MG63 (cell line): ENCODE results near the gene TIMM44. TPM values are rescaled to one million over a fixed set of nuclear protein-coding genes. Genes with fewer than 3 reads are reported as not detected.

Experiments used
- DNase-seq: peaks from one replicate; pipeline ENCODE4 v3.0.0-alpha.2; 2020
- H3K27me3 ChIP-seq: fragments of 250-450 bp; sonication (Bioruptor Pico); 2 replicates; pipeline ENCODE4 v1.5.1; 2020; ENCODE audit warnings: mild to moderate bottlenecking, moderate library complexity
- H3K36me3 ChIP-seq: fragments of 250-450 bp; sonication (Bioruptor Pico); 2 replicates; pipeline ENCODE4 v1.5.1; 2020; ENCODE audit warnings: mild to moderate bottlenecking, moderate library complexity
- H3K4me3 ChIP-seq: fragments of 250-450 bp; sonication (Bioruptor Pico); 2 replicates; pipeline ENCODE4 v1.5.1; 2020; ENCODE audit warnings: mild to moderate bottlenecking, moderate library complexity
- H3K9me3 ChIP-seq: fragments of 250-450 bp; sonication (Bioruptor Pico); 2 replicates; pipeline ENCODE4 v1.5.1; 2020; ENCODE audit warnings: mild to moderate bottlenecking, moderate library complexity
- total RNA-seq: library from RNA; depleted of rRNA; stranded (reverse); fragments of >200 nt; shearing (Covaris generic); gene quantifications from 2 replicates; pipeline ENCODE4 v1.2.3, GENCODE V29; 2014; ENCODE audit warnings: low replicate concordance

The TIMM44 gene
- total RNA-seq, 1 experiment from 2014 or later, result 210 TPM

DNA sequence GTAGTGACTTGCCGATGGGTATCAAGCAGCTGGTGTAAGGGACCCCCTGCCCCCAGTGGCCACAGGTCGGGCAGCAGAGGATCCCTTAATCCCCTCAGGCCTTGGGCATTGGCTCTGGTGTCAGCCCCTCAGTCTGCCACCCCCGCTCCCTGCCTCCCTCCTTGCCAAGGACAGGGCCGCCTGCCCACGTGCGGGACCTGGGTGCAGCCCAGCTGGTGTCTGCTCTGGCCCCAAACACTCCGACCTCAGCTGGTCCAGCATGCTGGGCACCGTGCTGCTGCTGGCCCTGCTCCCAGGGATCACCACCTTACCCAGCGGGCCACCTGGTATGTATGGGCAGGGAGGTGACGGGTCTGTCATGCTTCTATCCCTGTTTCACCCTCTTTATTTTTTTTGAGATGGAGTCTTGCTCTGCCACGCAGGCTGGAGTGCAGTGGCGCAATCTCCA is 28.8 kb downstream of the TIMM44 start, which contains the start of gene TGFBR3L:
Gene TGFBR3L (plus strand): TSS at position 233 of the 448 bp plus-strand sequence.
- Histone ChIP-seq H3K4me3 (no peak within 1 kb of the TSS), H3K36me3 (peaks cover 29% of the 10 kb centered on the region), H3K27me3 (peaks cover 32% of the 10 kb centered on the region), H3K9me3 (no peaks in the 10 kb centered on the region)
- DNase-seq, result peak; percentile 46

DNA sequence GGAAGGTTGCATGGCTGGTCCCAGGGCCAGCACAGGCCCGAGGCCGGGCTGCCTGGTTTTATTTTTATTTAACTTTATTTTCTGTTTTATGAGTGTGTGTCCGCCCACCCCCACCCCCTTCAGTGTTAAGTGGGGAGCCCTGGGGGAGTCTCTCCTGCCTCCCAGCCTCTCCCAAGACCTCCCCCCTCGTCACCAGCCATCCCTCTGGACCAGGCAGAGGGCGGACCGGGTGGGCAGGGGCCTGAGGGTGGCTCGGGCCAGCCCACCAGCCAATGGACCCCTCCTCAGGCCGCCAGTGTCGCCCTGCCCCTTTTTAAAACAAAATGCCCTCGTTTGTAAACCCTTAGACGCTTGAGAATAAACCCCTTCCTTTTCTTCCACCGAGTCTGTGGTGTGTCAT is 29.4 kb downstream of the TIMM44 start:
- H3K4me3 ChIP-seq, result no peak overlapping the region
- H3K27me3 ChIP-seq, result peaks cover 32% of the 10 kb centered on the region
- DNase-seq, result no peak
- H3K36me3 ChIP-seq, result peaks cover 33% of the 10 kb centered on the region
- H3K9me3 ChIP-seq, result no peaks in the 10 kb centered on the region

DNA sequence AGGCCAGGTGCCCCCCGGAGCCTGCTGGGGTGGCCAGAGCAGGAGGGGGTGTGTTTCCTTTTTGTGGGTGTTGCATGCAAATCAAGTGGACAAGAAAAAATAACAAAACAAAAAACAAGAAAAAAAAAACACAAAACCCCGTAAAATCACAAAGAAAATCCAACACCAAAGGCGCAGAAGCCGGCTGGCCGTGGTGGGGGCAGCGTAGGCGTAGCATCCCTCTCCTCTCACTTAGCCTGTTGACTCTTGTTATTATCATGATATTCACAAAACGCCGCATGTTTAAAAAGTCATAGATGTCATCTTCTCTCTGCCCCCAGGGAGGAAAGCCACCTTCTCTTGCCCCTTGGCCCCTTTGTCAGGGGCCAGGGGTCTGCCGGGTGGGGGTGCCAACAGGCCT is 29.8 kb downstream of the TIMM44 start:
- no peak for DNase-seq
- Histone ChIP-seq H3K36me3 (peaks cover 36% of the 10 kb centered on the region), H3K9me3 (no peaks in the 10 kb centered on the region), H3K27me3 (peaks cover 32% of the 10 kb centered on the region), H3K4me3 (no peak overlapping the region)

DNA sequence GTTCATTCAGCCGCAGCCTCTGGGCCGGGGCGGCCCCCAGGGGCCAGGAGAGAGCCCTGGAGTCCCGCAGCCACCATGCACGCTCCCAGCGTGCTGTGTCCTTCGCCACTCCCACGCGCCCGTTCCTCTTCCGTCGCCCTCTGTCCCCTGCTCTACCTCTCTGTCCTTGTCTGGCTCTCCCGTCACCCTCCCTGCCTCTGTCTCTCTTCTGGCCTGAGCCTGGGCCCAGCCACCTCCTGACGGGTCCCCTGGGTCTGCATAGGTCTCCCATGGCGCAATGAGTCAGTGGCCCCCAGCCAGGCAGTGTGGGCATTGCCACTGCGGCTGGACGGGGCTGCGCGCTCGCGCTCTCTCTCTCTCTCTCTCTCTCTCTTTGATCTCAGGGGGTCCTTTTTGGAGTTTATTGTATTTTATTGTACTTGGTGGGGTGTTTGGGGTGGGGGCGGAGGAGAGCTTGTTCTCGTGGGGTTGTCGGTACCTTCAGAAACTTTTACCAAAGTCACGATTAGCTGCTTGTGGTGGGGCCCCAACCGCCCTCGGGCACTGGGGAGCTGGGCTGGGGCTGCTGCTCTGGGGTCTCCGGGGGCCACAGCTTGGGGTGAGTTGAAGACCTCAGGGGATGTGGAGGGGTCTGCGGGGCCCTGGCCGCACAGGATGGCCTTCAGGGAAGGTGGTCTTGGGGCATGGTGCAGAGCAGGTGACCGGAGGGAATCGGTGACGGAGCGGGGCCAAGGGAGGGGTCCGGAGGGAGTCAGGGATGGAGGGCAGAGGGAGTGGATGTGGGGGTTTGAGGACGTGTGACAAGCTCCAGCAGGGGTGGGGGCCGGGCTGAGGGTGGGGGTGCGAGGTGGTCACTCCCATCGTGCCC is 30.5 kb downstream of the TIMM44 start:
- Histone ChIP-seq H3K27me3 (peaks cover 29% of the 10 kb centered on the region), H3K9me3 (no peaks in the 10 kb centered on the region), H3K4me3 (no peak overlapping the region), H3K36me3 (peaks cover 41% of the 10 kb centered on the region)
- DNase-seq, result no peak

DNA sequence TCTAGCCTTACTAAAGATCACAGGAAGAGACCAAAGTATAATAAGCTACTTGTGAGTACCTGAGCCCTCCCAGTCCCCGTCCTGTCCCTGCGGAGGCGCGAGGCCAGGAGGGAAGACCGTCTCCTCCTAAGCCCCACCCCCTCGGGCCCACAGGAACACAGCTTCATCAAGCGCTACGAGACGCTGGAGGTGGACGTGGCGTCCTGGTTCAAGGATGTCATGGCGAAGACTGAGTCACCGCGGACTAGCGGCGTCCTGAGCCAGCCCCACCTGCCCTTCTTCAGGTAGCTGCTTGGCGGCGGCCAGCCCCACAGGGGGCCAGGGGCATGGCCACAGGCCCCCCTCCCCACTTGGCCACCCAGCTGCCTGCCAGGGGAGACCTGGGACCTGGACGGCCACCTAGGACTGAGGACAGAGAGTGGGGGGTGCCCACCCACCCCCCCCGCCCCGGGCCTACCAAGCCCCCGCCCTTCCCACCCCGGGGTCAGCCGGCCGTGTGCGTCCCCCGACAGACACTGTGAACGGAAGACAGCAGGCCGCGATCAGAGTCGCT is 31.2 kb downstream of the TIMM44 start:
- H3K4me3 ChIP-seq, result no peak overlapping the region
- H3K27me3 ChIP-seq, result peaks cover 26% of the 10 kb centered on the region
- H3K36me3 ChIP-seq, result peaks cover 47% of the 10 kb centered on the region
- DNase-seq, result no peak
- no peaks in the 10 kb centered on the region for H3K9me3 ChIP-seq

DNA sequence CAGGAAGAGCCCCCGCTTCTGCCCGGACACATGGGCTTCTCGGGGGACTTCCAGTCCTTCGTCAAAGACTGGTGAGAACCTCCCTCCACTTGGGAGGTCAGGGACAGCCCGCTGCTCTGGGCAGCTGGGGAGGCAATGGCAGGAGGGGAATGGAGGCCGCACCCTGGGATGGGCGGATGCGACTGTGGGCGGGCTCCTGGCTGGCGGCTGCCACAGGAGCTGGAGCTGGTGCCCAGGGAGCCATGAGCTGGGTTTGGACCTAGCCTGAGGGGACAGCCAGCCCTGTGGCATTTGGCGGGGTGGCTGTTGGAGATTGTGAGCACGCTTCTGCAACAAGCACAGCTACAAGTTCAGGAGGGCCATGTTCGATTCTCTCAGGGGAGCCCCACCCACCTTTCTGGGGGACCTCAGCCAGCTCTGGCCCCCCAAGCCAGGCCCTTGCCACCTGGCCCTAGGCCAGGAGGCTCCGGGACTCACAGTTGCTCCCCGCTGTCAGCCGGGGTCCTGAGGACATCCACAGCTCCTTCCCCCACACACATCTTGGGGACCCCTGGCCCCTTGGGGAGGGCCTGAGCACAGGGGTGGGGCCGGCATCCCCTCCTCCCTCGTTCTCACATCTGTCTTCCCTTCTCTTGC is 31.8 kb downstream of the TIMM44 start:
- H3K9me3 ChIP-seq, result no peaks in the 10 kb centered on the region
- peaks cover 22% of the 10 kb centered on the region for H3K27me3 ChIP-seq
- DNase-seq, result no peak
- H3K4me3 ChIP-seq, result no peak overlapping the region
- H3K36me3 ChIP-seq, result peaks cover 51% of the 10 kb centered on the region

DNA sequence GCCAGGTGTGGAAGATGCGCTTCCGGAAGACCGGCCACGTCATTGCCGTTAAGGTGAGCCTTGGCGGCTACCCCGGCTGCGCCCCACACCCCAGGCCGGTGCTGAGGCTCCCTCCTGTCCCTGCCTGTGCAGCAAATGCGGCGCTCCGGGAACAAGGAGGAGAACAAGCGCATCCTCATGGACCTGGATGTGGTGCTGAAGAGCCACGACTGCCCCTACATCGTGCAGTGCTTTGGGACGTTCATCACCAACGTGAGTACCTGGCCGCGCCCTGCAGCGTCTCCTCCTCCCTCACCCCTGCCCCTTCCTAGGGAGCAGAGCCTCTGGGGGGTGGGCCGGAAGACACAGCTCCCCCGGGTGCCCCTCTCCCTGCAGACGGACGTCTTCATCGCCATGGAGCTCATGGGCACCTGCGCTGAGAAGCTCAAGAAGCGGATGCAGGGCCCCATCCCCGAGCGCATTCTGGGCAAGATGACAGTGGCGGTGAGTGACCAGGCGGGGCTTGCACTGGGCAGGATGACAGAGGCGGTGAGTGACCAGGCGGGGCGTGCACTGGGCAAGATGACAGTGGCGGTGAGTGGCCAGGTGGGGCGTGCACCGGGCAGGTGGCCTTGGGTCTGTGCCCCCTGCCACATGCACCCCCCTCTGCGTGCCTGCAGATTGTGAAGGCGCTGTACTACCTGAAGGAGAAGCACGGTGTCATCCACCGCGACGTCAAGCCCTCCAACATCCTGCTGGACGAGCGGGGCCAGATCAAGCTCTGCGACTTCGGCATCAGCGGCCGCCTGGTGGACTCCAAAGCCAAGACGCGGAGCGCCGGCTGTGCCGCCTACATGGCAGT is 32.9 kb downstream of the TIMM44 start:
- Histone ChIP-seq H3K9me3 (no peaks in the 10 kb centered on the region), H3K27me3 (peaks cover 11% of the 10 kb centered on the region), H3K36me3 (peaks cover 62% of the 10 kb centered on the region), H3K4me3 (no peak overlapping the region)
- DNase-seq, result no peak

DNA sequence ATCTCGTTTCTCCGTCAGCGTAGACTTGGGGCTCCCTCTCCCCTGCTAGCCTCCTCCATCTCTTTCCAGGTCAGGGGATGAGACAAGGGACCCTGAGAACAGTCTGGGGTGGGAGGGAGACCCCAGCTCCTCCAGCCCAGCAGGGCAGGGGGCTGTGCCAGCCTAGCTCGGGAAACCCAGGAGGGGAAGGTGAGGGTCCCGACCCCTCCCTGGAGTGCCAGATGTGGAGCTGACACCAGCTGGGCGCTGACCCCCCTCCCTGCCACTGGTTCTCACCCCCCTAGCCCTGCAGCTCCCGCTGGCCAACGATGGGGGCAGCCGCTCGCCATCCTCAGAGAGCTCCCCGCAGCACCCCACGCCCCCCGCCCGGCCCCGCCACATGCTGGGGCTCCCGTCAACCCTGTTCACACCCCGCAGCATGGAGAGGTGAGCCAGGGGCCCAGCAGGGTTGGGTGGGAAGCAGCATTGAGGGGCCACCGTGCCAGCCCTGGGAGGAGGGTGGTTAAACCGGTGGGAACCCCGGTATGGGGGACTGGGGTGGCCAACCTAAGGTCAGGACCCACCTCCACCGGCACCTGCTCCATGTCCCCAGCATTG is 33.9 kb downstream of the TIMM44 start:
- no peak overlapping the region for H3K4me3 ChIP-seq
- H3K36me3 ChIP-seq, result peaks cover 72% of the 10 kb centered on the region
- no peak for DNase-seq
- H3K27me3 ChIP-seq, result peaks cover 1% of the 10 kb centered on the region; the same call in 1 of the 2 replicates
- no peaks in the 10 kb centered on the region for H3K9me3 ChIP-seq

DNA sequence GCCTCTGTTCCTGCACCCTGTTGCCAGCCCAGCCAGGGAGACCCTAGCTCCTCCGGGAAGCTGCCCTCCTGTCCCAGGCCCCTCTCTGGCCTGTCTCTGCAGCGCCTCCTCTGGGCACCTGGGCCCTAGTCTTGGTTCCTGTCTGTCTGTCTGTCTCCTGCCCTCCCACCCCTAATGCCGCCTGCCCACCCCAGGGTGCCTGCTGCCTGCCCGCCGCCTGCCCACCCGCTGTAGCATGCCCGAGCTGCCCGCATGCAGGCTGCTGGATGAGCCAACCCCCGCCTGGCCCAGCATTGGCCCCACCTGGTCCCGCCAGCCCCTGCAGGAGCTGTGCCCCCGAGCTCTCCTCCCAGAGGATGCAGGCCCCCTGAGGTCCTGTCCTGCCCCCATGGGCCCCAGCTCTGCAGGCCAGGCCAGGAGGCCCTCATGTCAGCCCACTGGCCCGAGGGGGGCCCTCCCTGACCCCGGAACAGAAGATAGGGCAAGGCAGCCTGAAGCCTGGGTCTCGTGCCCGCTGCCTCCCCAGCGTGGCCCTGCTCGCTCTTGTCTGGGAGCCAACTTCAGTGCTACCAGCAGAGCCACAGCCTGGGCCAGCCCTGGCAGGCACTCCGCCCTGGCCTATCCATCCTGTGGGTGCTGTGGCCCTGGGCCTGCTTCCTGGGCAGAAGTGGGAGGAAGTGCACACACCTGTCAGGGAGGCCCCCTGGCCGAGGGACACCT is 34.6 kb downstream of the TIMM44 start:
- no peak for DNase-seq
- Histone ChIP-seq H3K36me3 (peaks cover 77% of the 10 kb centered on the region), H3K27me3 (no peaks in the 10 kb centered on the region), H3K9me3 (no peaks in the 10 kb centered on the region), H3K4me3 (no peak overlapping the region)

DNA sequence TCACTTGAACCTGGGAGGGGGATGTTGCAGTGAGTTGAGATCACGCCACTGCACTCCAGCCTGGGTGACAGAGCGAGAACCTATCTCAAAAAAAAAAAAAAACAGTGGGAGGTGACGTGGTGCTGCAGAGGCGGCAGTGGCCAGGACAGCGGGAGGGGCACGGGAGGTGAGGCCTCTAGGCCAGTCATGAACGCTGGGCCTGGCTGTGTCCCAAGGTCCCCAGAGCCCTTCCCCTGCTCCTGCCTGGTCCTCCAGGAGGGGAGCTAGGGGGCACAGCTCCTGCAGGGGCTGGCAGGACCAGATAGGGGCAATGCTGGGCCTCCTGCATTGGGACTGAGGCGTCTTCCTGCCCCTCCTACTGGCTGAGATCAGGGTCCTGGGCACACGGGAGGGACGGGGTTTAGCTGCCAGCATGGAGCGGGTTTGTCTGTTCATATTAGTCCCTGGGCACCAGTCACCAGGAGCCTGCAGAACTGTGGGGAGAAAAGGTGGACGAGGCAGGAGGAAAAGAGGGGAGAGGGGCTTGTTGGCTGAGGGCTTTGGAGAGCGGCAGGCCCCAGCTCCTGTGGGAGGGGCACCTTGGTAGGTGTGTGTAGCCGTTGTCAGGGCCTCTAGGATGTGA is 35.3 kb downstream of the TIMM44 start:
- Histone ChIP-seq H3K4me3 (no peak overlapping the region), H3K27me3 (no peaks in the 10 kb centered on the region), H3K9me3 (no peaks in the 10 kb centered on the region), H3K36me3 (peaks cover 77% of the 10 kb centered on the region)
- DNase-seq, result no peak

DNA sequence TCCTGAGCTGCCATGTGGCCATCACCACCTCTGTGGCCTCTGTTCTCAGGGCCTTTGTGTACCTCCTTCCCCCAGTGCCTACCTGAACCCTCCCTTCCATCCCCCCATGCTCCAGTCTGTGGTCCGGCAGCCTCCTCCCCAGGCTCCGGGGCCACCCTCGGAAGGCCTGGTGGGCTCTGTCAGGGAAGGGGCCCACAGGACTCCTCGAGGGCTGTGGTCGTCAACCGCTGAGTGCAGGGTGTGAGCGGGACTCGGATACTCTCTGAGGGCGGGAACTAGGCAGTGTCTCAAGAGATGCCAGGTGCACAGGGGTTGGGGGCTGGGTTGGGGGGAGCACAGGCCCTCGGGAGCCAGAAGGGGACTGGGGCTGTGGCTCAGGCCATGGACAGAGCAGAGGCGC is 35.9 kb downstream of the TIMM44 start:
- Histone ChIP-seq H3K27me3 (no peaks in the 10 kb centered on the region), H3K9me3 (no peaks in the 10 kb centered on the region), H3K4me3 (no peak overlapping the region), H3K36me3 (peaks cover 76% of the 10 kb centered on the region)
- DNase-seq, result no peak

DNA sequence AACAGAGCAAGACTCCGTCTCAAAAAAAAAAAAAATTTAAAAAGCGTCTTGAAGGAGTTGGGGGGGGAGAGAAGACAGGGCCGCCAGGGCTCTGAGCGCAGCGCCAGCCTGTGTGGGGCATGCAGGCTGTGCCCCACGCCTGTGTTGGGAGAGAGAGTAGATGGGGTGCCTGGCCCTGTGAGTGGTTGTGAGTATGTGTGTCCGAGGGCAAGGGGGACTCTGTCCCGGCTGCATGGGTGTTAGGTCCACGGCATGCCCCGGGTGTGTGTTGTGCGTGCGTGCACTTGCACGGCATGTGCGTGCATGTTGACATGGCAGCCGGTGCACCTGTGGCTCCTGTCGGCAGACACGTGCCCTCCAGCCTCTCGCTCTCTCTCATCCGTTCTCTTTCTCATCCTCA is 36.3 kb downstream of the TIMM44 start:
- no peaks in the 10 kb centered on the region for H3K9me3 ChIP-seq
- H3K36me3 ChIP-seq, result peaks cover 77% of the 10 kb centered on the region
- H3K4me3 ChIP-seq, result no peak overlapping the region
- DNase-seq, result no peak
- no peaks in the 10 kb centered on the region for H3K27me3 ChIP-seq

DNA sequence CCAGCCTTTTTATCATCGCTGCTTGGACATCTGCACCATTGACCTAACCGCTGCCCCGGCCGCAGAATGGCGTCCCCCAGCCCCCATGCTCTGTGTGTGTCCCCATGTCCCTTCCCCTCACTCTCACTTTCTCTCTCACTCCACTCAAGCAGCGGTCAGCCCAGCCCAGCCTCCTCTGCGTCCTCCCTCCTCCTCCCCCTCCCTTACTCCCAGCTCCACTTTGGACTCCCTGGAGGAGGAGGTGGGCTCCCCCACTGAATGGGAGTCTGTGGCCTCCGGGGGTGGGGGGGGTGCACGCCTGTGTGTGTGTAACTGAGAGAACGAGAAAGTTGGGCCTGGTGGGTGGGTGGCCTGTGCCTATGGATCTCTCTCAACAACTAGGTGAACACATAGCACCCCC is 37.6 kb downstream of the TIMM44 start:
- Histone ChIP-seq H3K9me3 (no peaks in the 10 kb centered on the region), H3K36me3 (peaks cover 74% of the 10 kb centered on the region), H3K4me3 (no peak overlapping the region), H3K27me3 (no peaks in the 10 kb centered on the region)
- DNase-seq, result no peak

DNA sequence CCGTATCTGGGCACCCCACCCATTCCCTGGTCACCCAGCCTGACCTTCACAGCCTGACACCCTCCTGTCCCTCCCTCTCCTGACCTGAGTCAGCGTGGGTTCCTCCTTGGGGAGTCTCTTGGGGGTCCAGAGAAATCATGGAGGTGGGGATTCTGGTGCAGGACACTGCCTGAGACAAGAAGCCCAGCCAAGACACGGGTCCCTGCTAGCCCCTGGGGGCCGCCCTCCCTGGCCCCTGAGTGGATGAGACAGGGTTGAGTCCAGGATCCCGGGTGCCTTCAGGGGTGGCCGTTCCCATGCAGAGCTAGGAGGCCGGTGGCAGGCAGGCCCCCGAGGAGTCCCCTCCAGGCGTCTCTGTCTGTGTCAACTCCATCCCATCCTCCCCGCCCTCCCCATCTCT is 38.2 kb downstream of the TIMM44 start:
- DNase-seq, result no peak
- peak overlapping the region; percentile 99 for H3K4me3 ChIP-seq

More for the DNA sequence above, 38.2 kb downstream of the TIMM44 start:
- no peaks in the 10 kb centered on the region for H3K9me3 ChIP-seq
- H3K36me3 ChIP-seq, result peaks cover 68% of the 10 kb centered on the region
- no peaks in the 10 kb centered on the region for H3K27me3 ChIP-seq
